HepG2 (cell line): ENCODE data around the gene GRIK5. TPM values are rescaled to one million over a fixed set of nuclear protein-coding genes. Genes with fewer than 3 reads are reported as not detected.

ENCODE experiments used
- BRD4 ChIP-seq: sonication (generic); formaldehyde crosslinking; IDR thresholded peaks from 2 replicates; pipeline ENCODE4 v1.4.0; 2020; ENCODE audit warnings: missing genetic modification reagents
- MIER2 ChIP-seq: IDR thresholded peaks from 2 replicates; pipeline ENCODE4 v1.6.1; 2016; ENCODE audit warnings: missing biosample characterization, missing genetic modification reagents
- NFIB ChIP-seq: sonication (generic); formaldehyde crosslinking; IDR thresholded peaks from 2 replicates; pipeline ENCODE4 v1.9.0; 2021; ENCODE audit warnings: missing genetic modification reagents, mild to moderate bottlenecking, borderline replicate concordance
- PHB2 ChIP-seq: fragments of 450-650 bp; IDR thresholded peaks from 2 replicates; pipeline ENCODE4 v1.6.1; 2018; ENCODE audit not compliant: partially characterized antibody
- SNAPC5 ChIP-seq: sonication (generic); formaldehyde crosslinking; IDR thresholded peaks from 2 replicates; pipeline ENCODE4 v1.8.1; 2023; ENCODE audit warnings: mild to moderate bottlenecking, missing genetic modification reagents, borderline replicate concordance
- ZBTB43 ChIP-seq: sonication (generic); formaldehyde crosslinking; conservative IDR thresholded peaks from 2 replicates; pipeline ENCODE4 v1.4.0; 2020; ENCODE audit warnings: missing genetic modification reagents
- ZNF407 ChIP-seq: sonication (generic); formaldehyde crosslinking; IDR thresholded peaks from one replicate; pipeline ENCODE4 v1.5.1; 2020; ENCODE audit warnings: mild to moderate bottlenecking, missing genetic modification reagents; ENCODE audit errors: not compliant biosample characterization
- ZNF468 ChIP-seq: sonication (generic); formaldehyde crosslinking; IDR thresholded peaks from 2 replicates; pipeline ENCODE4 v1.8.0; 2022; ENCODE audit warnings: mild to moderate bottlenecking, moderate library complexity, missing genetic modification reagents
- ZNF644 ChIP-seq: IDR thresholded peaks from 2 replicates; pipeline ENCODE4 v1.6.1; 2016; ENCODE audit warnings: low read depth
- ZNF740 ChIP-seq: sonication (generic); formaldehyde crosslinking; IDR thresholded peaks from 2 replicates; pipeline ENCODE4 v1.4.0; 2020; ENCODE audit warnings: missing genetic modification reagents
- polyA plus RNA-seq, 8 experiments: library from polyadenylated mRNA; depleted of rRNA in 3 of 8; stranded (reverse) in 7 of 8; unstranded in 1 of 8; fragments of >200 nt; fragmentation: Illumina TruSeq in 4 of 8; extraction: Trizol in 4 of 8; gene quantifications; 2 replicates each; pipeline versions ENCODE4 v1.2.1 to v1.2.3, GENCODE V29; 2011 to 2016; ENCODE audit warnings: low read depth in 4 of 8, missing spikeins in 1 of 8, mixed read lengths in 1 of 8; ENCODE audit not compliant: insufficient read depth in 1 of 8
- total RNA-seq, 5 experiments: library from RNA; depleted of rRNA; stranded (reverse); fragments of >200 nt; fragmentation: Illumina TruSeq; extraction: Trizol; gene quantifications; 2 replicates each; pipeline ENCODE4 v1.2.3, GENCODE V29; 2016; ENCODE audit warnings: low read depth in 1 of 5

The GRIK5 gene
- total and polyA plus RNA-seq, 2 of the 13 experiments (the other 11 are each of a cell fraction or from before 2014, with no cell fraction given): not detected

GRCh38 chr19:41955521-41955920 lies 114.5 kb downstream of the GRIK5 start (continued):
- TF ChIP-seq ZNF407 (CRISPR knock-in tag) (no peak), BRD4 (CRISPR knock-in tag) (no peak), NFIB (no peak), ZNF740 (CRISPR knock-in tag) (no peak), PHB2 (no peak), SNAPC5 (CRISPR knock-in tag) (no peak), MIER2 (CRISPR knock-in tag) (no peak), ZBTB43 (CRISPR knock-in tag) (no peak), ZNF644 (CRISPR knock-in tag) (no peak), ZNF468 (CRISPR knock-in tag) (no peak)
- TF ChIP-seq, all 625 proteins: peak for 0
